ENCODE results near the gene TTYH1.

- TF ChIP-seq ZNF274 (IDR thresholded peaks at IDR 0.05; ENCODE audit: low read depth, low read length) (no peak), YY1 (IDR thresholded peaks at IDR 0.05; ENCODE audit: insufficient read depth, insufficient read length) (no peak)
These were observed 45.9 kb downstream of the TTYH1 start for GRCh38 chr19:54461210-54461609.
